Measurements from ENCODE around the gene SIGLEC1. TPM values are rescaled to one million over a fixed set of nuclear protein-coding genes. Genes with fewer than 3 reads are reported as not detected.

SIGLEC1 gene
- total and polyA plus RNA-seq, 12 donors, result 1.3 to 22.4 (median 2.8) TPM

- no peaks in the 10 kb centered on the region for H3K9me3 ChIP-seq
- no peak for DNase-seq
- ATAC-seq, result no peak
- peak overlapping the region in 8 of 10 donors; percentile 55 to 96 (median 81) for H3K27ac ChIP-seq
- no peak for TF ChIP-seq CTCF (IDR thresholded peaks at IDR 0.05)
- peaks cover 0 to 5% (median 0%) of the 10 kb centered on the region in 9 donors for H3K36me3 ChIP-seq
- WGBS, 2 donors, result 86 to 87% methylated on average over 12 of the region's 12 CpGs
- intact Hi-C loops (cut with DNase I), result no loop called here
- H3K4me3 ChIP-seq, result no peak overlapping the region
- peaks cover 12 to 81% (median 56%) of the 10 kb centered on the region in 9 donors for H3K4me1 ChIP-seq
- H3K27me3 ChIP-seq, result peaks cover 0 to 51% (median 10%) of the 10 kb centered on the region in 7 donors
Measured at GRCh38 chr20:3730803-3731672, 18.6 kb upstream of the SIGLEC1 start.

GRCh38 chr20:3729811-3730540 is 17.6 kb upstream of the SIGLEC1 start:
- Histone ChIP-seq H3K9me3 (no peaks in the 10 kb centered on the region), H3K27me3 (peaks cover 0 to 61% (median 10%) of the 10 kb centered on the region in 7 donors), H3K36me3 (no peaks in the 10 kb centered on the region), H3K27ac (peak overlapping the region; percentile 33 to 96 (median 71)), H3K4me3 (no peak overlapping the region), H3K4me1 (peaks cover 12 to 73% (median 47%) of the 10 kb centered on the region in 9 donors)
- WGBS, 2 donors, result 59 to 70% methylated on average over 8 of the region's 8 CpGs
- ATAC-seq, result peak; percentile 16 to 68 (median 50)
- no peak for TF ChIP-seq CTCF (IDR thresholded peaks at IDR 0.05)
- peak in 1 of 2 donors; percentile 31 for DNase-seq
- intact Hi-C loops (cut with DNase I), result no loop called here

DNA sequence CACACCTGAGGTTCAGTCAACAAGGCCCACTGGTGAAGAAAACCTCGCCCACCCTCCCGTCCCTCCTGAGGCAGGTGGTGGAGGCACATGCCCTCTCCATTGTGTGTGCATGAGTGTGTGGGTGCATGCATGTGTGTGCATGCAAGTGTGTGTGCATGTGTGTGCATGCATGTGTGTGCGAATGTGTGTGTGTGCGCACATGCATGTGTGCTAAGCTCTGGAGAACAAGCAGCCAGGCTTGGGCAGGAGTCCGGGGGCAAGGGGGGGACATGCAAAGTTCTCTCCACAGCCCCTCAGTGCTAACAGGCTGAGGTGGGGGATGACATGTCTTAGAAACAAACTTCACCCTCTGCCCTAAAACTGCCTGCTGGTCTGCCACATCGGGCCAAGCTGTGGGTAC is 17.0 kb upstream of the SIGLEC1 start:
- WGBS, 2 donors, result 90 to 92% methylated on average over 6 of the region's 6 CpGs
- peaks cover 12 to 67% (median 47%) of the 10 kb centered on the region in 9 donors for H3K4me1 ChIP-seq
- DNase-seq (no peak), ATAC-seq (no peak)
- intact Hi-C loops (cut with DNase I), result no loop called here
- peaks cover 0 to 64% (median 10%) of the 10 kb centered on the region in 7 donors for H3K27me3 ChIP-seq
- H3K27ac ChIP-seq, result peak overlapping the region in 8 of 10 donors; percentile 56 to 96 (median 81)
- no peak overlapping the region for H3K4me3 ChIP-seq
- no peak for TF ChIP-seq CTCF (IDR thresholded peaks at IDR 0.05)
- H3K9me3 ChIP-seq, result no peaks in the 10 kb centered on the region
- no peaks in the 10 kb centered on the region for H3K36me3 ChIP-seq

GRCh38 chr20:3728876-3729275 is 16.5 kb upstream of the SIGLEC1 start:
- H3K9me3 ChIP-seq, result no peaks in the 10 kb centered on the region
- DNase-seq (no peak), ATAC-seq (peak in 4 of 8 donors; percentile 12 to 45 (median 26))
- peak overlapping the region; percentile 36 to 96 (median 67) for H3K27ac ChIP-seq
- TF ChIP-seq CTCF (IDR thresholded peaks at IDR 0.05), result no peak
- 69 to 73% methylated on average over 3 of the region's 3 CpGs for WGBS, 2 donors
- peaks cover 12 to 62% (median 47%) of the 10 kb centered on the region in 9 donors for H3K4me1 ChIP-seq
- no peaks in the 10 kb centered on the region for H3K36me3 ChIP-seq
- intact Hi-C loops (cut with DNase I), result no loop called here
- peaks cover 0 to 64% (median 10%) of the 10 kb centered on the region in 7 donors for H3K27me3 ChIP-seq
- H3K4me3 ChIP-seq, result no peak overlapping the region
